ENCODE results near the gene RIPK1. TPM values are rescaled to one million over a fixed set of nuclear protein-coding genes. Genes with fewer than 3 reads are reported as not detected.

The RIPK1 gene
- total and polyA plus RNA-seq, 2 of the 8 experiments (the other 6 are each of a cell fraction or from before 2014, with no cell fraction given): 5.9 to 22.9 TPM

DNA sequence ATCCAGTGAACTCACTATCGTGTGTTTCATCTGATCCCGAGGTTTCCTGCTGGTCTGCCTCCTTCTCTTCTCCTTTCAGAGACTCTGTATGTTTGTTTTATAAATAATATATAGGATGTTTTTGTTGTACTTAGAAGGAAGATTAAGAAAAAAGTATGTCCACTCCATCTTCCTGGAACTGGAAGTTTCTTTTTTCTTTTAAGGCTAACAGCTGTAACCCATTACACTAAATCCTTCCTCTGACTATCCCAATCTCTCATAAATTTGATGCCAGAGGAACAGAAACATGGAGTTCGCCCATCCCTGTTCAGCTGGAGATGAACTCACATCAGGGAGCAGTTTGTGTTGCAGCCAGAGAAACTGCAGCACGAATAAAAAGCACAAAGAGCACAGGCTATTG, 20.7 kb downstream of the RIPK1 start (continued):
- TF ChIP-seq EP300 (IDR thresholded peaks at IDR 0.05; ENCODE audit: borderline replicate concordance in 1 of 2, low read depth in 2 of 2, low read length in 2 of 2): no peak
- TF ChIP-seq SRF (IDR thresholded peaks at IDR 0.05; ENCODE audit: low read depth, low read length): no peak
- no peak for TF ChIP-seq POLR2AphosphoS5 (IDR thresholded peaks at IDR 0.05; ENCODE audit: low read depth, low read length)
- no peak for TF ChIP-seq ATF2 (IDR thresholded peaks at IDR 0.05; ENCODE audit: low read length)
